ENCODE data around the gene ABHD11.
"Not testable (repeated sequence)": the region's sequence is repeated elsewhere in the genome, so short reads cannot be mapped to it uniquely, and the experiment has no call there.

Gene ABHD11

DNA sequence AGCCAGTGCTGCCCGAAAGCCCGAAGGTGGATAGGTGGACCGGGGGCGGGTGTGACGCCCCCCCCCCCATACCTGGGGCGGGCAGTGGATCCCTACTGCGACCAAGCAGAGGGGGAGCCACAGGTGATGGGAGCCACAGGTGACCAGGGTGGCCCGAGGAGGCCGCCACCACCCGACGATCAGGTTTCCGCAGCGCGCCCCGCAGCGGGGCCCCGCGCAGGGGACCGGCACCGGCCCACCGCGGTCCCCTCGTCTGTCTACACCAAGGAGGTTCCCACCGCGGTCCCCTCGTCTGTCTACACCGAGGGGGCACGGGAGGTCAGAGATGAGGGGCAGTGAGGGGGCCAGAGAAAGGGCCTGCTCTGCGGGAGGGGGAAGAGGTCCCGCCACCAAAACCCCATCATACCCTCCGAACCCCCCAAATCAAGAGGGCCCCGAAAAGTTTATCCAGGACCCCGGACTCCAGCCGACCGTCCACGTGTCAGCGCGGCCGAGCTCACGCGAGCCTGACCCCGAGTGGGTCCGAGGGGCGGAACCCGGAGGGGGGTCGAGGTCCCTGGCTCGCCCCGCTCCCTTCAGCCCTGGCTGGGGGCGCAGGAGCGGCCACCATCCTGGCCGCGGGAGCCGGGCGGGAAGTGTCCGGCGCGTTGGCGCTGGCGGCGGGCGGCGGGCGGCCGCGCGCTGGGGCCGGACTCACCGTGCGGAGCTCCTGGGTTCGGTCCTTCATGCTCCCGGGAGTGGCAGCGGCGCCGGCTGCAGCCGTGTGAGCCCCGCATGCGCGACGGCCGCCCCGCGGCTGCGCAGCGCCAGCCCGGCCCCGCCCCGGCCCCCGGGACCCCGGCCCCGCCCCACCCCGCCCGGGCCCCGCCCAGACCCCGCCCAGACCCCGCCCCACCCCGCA, 19.4 kb downstream of the ABHD11 start, which contains the start of gene STX1A:
Gene STX1A, minus strand, starts transcription at position 765 of the 901 bp plus-strand sequence. Its CDS starts 38 bp downstream, at position 727.
- peak; percentile 63 to 69 for DNase-seq

DNA sequence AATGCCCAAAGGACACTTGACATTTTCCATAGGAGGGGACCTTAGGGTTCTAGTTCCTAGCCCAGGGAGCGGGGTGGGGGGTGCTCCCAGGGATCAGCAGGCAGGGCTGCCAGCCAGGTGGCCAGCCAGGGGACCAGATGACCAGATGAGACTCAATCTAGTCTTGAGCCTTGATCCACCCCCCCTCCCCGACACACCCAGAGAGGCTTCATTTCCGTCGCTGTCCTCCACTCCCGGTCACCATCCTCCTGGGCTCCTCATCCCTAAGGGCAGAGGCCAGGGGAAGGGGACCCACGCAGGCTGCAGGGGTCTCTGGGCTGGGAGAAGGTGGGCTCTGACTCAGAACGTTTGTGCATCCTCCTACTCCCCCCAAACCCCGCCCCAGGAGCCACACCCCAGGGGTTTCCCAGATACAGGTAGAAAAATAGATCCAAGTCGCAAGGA, 20.1 kb downstream of the ABHD11 start:
- DNase-seq: peak; percentile 36 to 44

DNA sequence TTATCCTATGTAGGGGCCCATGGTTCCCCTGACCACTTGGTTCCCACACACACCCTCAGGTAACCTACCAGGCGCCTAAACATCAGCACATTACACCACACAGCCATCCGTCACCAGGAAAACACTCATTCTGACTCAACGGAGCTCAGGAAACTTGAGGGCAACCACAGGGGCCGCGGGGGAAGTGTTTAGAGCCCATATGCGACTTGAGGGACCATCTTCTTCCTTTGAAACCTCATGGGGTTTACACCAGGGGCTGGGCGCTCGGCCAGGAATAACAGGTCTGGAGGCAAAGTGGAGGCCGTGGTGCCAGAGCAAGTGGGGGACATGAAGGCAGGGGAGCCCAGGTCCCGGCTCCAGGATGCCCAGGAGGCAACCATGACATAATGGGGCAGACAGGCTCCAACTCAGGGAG, 20.6 kb downstream of the ABHD11 start:
- peak; percentile 77 to 79 for DNase-seq

DNA sequence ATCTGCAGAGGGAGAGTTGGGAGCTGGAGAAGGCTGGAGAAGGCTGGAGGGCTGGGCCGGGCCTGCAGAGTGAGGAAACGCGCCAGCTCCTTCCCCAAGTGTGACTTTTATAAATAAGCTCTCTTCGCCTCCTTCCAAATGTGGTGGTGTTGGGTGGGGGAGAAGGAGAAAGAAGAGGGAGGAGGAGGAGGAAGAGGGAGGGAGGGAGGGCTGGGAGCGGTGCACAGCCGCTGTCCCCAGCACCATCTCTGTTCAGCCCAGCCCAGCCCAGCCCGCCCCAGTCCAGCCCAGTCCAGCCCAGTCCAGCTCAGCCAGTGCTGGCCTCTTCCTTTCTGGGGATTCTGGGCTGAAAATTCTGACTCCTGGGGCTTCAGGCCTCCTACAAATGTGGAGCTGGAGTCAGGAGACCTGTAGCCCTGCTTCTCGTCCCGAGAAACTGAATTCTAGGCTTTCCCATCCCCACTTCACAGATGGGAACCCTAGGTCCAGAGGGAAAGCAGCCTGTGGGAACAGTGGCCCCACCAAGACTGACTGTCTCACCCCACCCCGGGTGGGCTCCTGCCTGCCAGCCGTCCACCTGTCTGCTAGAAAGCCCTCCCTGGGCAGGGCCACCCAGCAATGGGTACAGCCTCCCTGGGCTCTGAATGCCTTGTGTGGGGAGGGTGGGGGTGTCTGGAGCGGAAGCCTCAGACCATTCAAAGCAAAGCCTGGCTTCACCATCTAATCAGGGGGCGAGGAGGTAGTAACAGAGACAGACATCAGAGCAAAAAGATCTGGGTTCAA, 21.4 kb downstream of the ABHD11 start:
- DNase-seq: no peak

DNA sequence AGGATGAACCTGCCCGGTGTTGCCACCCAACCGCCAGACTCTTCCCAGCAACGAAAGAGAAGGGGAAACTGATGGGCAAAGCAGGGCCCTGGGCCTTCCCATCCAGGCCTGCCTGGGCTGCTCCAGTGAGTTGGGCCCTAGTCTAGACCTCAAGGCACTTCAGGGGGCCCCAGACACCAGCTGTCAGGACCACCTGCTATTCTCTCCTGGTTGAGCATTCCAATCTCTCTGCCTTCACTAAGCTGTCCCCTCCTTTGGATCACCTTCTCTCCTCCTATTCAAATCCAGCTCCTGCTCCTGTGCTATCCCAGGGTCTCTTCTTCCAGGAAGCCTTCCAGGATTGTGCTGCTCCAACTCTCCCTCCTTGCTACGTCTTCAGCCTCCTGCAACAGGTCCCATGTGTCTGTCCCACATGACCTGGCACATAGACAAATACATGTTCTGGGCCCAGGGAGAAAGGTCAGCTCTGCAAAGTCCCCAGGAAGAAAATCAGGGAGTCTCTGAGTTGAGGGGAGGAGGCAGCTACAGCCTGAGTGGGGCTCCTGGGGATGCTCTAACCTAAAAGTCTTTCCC, 22.2 kb downstream of the ABHD11 start:
- DNase-seq: no peak

DNA sequence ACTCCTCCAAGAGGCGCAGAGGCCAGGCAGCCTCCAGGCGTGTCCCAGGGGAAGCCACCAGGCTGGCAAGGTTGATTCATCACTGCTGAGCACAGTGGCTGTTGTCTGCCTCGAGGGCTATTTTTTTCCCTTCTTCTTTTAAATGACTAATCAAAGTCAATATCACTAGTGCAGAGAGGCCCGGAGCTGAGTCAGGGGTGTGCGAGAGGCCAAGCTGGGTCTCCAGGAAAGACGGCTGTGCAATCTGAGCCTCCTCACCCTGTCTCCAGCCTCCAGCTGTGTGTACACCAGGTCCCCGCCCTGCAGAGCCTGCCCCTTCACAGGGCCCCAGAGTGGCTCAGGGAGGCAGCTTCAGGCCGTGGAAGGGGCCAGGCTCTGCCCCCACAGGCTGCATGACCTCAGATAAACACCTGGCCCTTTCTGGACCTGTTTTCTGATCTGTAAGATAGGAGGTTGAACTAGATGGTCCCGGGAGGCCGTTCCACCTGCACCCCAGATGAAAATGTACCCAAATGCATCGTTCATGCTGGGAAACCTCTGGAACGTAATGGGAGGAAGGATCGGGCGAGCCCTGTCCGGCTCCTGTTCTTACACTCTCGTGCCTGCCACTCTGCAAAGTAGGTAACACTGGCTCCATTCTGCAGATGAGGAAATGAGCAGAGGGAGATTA, 22.8 kb downstream of the ABHD11 start:
- DNase-seq: peak in 1 of 2 donors; percentile 36

DNA sequence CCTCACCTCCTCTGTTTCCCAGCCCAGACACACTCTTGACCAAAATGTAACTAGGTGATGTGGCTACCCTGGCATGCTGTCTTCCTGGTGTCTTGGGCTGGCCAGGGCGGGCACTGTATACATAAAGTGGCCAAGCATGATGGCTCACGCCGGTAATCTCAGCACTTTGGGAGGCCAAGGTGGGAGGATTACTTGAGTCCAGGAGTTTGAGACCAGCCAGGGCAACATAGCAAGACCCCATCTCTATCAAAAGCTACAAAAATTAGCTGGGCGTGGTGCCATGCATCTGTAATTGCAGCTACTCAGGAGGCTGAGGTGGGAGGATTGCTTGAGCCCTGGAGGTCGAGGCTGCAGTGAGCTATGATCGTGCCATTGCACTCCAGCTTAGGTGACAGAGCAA, 25.3 kb downstream of the ABHD11 start:
- not testable (repeated sequence) for DNase-seq

DNA sequence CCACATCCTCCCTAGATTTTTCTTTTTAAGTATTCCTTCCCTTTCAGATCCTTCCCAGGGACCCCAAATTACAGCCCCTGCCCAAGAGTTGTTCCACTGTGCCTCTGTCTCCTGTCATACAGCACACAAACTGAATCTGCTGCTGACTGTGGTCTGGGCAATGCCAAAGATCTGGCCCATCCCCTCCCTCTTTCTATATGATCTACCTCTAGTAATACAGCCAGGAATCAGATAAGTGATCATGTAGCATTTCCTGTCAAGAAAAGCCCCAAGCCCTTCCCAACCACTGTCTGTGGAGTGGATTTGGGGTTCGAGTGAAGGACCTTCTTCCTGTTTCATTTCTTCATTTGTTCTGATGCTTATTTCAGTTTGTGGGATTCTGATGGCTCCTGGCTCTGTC, 25.8 kb downstream of the ABHD11 start:
- DNase-seq: no peak

DNA sequence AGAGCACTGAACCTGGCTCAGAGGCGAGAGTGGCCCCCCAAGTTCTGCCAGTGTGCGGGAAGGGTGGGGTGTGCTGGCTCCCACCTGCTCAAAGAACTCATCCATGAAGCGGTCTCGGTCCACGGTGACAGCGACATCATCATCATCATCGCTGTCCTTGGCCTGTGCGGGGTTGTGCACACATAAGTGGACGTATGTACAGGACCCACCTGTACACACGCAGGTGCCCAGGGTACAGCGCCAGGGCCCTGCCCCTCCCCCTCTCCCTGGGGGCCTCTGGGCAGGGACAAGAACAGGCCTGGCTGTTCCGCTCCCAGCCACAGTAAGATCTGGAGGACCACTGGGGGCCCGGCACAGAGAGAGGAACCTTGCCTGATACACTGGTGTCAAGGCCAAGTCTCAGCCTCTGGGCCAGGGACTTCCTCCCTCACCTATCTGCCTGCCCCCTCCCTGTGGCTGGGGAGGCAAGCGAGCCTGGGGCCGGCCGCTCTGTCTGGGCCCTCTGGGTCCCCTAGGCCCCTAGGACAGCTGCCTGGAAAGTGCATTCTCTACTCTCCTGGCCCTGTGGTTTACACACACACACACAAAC, 29.5 kb downstream of the ABHD11 start:
- DNase-seq: no peak

DNA sequence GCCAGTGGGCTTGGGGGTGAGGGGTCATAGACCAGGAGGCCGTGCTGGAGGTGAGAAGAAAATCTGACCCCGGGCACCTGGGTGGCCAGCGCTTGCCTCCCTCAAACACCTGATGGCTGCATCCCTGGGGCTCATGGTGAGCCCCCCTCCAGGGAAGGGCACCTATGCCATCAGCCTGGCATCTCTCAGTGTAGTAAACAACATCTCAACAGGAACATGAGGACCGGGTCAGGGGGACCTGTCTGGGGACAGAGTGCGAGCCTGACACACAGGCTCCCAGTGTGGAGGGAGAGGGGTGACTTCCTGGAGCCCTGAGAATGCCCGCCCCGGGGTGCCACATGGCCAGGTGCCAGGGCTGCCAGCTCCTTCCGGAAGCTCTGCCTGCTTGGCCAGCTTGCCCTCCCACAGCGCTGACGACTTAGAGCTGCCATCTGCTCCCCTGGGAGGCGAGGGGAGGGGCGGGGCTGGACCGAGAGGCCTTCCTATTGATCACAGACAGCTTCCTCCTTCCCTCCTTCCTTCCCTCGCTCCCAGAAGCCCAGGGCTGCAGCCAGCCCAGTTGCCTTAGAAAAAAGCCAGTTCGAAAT, 31.5 kb downstream of the ABHD11 start:
- DNase-seq: no peak

DNA sequence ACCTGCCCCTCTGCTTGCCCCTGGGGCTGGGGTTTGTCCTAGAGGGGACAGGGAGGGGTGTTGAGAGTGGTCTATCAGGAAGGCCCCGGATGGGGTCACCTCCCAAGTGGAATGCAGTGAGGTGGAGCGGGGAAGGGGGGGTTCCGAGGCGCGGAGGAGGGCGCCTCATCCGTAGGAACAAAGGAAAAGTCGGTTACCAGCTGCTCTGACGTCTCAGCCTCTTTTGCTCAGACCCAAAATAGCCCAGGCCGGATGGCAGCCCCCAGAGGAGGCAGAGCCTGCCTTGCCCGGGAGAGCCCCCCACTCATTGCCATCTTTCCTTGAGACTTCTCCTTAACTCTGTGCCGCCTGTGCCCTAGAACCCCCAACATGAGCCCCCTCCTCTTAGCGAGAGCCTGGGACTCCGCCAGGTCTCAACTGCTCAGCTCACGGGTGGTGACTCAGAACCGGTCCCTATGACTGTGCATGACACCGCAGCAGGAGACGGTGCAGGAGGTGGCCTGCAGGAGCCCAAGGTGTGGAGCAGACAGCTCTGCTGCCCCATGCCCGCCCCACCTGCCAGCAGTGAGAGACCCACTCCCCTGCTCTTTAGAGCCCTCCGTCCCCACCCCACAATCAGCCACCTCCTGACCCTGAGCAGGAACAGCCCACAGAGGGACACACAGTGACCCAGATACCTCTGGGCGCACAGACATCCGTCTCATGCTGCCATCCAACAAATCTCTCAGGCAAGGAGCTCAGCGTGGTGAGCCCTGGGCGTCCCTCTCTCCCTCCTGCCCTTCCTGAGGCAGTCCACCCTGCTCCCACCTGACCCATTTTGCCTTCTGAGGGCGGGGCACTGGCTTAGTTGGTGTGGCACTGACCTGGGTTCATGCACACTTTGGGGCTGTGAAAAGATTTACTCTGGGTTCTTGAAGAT, 32.2 kb downstream of the ABHD11 start:
- DNase-seq: peak; percentile 26 to 34

DNA sequence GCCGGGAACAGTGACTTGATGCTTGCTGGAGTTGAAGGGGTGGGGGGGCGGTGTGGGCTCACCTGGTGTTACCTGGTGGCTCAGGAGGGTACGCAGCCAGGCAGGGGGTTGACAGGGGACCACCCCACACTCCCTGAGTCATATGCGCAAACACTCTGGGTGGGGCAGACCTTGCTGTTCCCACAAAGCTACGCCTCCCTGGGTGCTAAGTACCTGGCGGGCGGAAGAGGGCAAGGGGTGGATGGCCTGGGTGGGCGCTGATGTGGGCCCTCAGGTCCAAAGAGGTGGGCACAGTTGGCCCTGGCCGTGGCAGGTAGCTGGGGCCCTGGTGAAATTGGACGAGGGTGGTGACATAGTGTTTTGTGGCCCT, 33.1 kb downstream of the ABHD11 start:
- no peak for DNase-seq

DNA sequence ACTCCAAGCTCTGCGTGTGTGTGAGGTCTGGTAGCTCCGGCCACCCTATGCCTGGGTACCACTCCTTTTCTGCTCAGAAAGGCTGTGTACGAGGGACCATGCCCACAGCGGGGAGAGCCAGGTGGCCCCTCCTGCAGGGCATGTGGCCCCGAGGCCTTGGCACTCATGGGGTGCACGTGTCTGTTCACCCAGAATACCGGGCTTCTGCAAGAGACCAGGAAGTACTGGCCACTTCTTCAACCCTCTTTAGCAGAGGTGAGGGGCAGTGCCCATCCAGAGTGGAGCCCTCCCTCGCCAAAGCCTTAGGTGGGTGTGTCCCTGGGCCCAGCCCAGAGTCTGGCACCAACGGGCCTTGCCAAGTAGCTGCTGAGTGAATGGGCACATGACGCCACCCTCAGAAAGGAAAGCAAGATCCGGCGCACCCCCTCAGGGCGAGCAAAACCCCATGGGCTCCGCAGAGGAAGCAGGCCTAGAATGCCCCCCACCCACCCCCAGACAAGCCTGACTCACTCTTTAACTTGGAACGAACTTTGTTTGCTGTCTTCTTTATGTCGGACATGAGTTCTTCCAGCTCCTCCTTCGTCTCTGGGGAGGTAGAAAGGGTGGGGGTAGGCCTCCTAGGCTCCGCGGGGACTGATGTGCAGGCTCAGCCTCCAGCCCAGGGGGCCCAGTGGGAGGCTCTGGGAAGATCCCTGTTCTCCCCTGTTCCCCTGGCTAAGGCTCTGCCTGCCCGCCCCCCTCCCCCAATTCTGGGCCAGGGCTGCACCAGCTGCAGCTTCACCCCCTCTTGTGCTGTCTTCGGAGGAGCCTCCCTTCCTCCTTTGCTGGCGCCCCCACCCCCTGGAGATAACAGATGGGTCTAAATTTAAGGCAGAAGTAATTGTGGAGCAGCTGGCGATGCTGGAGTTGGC, 33.7 kb downstream of the ABHD11 start:
- no peak for DNase-seq

DNA sequence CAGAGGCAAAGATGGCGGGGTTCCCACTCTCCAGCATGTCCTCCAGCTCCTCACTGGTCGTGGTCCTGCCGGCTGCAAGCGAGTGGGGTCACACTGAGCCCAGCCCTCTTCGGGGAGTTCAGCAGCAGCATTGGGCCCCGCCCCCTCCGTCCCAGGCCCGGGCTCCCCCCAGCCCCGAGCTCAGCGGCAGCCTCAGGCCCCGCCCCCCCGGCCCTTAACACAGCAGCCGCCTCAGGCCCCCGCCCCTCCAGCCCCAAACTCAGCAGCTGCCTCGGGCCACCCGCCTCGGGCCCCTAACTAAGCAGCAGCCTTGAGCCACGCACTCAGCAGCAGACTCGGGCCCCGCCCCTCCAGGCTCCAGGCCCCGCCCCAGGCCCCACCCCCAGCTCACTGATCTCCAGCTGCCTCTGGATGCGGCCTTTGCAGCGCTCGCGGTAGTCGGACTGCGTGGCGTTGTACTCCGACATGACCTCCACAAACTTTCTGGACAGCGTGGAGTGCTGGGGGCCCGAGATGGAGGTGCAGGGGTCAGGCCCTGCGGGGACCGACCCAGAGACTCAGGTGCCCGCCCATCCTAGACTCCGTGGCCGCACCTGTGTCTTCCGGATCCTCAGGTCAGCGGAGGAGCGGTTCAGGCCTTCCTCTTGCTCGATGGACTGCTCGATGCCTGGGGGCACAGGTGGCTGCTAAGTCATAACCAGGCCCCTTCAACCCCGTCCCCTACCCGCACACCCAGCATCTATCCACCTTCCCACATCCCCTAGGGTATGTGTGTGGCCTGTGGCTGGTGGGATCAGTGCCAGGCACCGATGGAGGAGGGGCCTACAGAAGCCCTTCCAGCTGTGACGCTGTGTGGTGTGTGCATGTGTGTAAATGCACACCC, 34.6 kb downstream of the ABHD11 start:
- peak; percentile 33 to 35 for DNase-seq

DNA sequence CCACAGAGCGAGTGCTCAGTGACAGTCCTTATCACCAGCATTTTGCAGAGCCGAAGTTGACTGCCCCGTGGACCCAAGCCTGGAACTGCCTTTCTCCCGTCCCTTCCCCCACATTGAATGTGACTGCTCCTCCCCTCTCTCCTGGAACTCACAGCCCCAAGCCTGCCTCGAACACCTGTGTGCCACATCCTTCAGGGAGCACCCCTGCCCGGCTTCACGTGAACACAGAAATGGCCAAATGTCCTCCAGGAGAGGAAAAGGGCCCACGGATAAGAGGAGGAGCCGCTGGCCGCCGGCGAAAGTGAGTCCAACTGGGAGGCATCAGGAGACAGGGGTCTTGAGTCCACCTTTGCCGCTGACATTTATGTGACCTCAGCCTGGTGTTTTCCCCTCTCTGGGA, 35.4 kb downstream of the ABHD11 start:
- DNase-seq: no peak

DNA sequence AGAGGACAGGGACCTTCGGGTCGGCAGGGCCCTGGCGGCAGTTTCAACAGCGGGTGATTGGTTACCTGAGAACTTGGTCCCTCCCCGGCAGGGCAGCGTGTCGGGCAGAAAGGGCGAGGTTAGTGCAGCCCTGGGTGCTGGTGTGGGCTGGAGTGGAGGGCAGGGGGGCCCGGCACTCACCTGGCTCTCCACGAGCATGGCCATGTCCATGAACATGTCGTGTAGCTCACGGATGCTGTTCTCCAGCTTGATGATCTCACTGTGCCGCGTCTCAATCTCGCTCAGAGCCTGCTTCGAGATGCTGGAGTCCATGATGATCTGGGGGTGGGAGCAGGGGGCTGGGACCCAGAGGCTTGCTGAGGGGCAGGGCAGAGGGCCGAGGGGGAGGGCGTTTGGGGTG, 35.9 kb downstream of the ABHD11 start:
- no peak for DNase-seq

DNA sequence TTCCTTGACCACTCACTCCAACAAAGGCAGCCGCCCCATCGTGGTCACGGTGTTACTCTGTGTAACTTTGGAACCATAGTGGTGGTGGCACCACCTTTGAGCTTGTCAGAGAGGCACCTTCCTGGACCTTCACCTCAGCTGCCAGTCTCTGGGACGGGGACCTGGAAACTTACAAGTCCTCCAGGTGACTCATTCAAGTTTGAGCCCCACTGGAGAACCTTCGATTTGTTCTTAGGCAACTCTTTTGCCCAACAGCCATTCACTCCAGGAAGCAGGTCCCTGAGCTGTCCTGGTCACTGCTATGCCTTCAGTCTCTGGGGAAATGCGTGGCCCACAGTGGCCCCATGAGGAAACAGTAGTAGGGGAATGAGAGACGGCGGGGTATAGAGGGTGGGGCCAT, 36.4 kb downstream of the ABHD11 start:
- DNase-seq: no peak

DNA sequence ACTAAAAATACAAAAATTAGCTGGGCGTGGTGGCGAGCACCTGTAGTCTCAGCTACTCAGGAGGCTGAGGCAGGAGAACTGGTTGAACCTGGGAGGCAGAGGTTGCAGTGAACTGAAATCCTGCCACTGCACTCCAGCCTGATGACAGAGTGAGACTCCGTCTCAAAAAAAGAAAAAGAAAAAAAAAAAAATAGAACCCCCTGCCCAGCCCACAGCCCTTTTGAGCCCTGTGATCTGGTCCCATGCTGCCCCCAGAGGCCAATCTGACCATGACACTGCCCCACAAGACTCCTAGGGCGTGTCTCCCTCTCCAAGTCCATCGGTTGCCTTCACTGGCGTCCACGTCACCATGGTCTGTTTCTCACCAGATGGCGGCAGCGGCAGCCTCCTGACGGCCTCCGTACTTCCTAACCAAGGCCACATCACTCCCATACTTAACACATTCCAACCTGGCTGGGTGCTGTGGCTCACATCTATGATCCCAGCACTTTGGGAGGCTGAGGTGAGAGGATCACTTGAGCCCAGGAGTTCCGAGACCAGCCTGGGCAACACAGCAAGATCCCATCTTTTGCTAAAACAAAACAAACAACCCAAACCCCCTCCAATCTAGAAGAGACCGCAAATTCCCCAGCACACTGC, 37.1 kb downstream of the ABHD11 start:
- peak in 1 of 2 donors; percentile 26 for DNase-seq
